Peyer's patch (tissue), 4 donors: ENCODE measurements around the gene TBC1D2. TPM values are rescaled to one million over a fixed set of nuclear protein-coding genes. Genes with fewer than 3 reads are reported as not detected.
A peak's percentile ranks its signal among the peaks of the same experiment; 100 is the strongest.

ENCODE experiments used
- DNase-seq, 3 donors: peaks; one replicate each; pipeline ENCODE4 v3.0.0-alpha.2; 2017 to 2019
- H3K27ac ChIP-seq, 4 donors: fragments of 200-600 bp; sonication (generic); one replicate each; pipeline ENCODE4 v1.5.1; 2016 to 2019
- H3K27me3 ChIP-seq, 2 donors: fragments of 200-600 bp; sonication (generic); one replicate each; pipeline ENCODE4 v1.5.1; 2019
- H3K36me3 ChIP-seq, 3 donors: fragments of 200-600 bp; sonication (generic); one replicate each; pipeline ENCODE4 v1.5.1; 2016 to 2019
- H3K4me1 ChIP-seq, 4 donors: fragments of 200-600 bp; sonication (generic); one replicate each; pipeline ENCODE4 v1.5.1; 2016 to 2019
- H3K4me3 ChIP-seq, 4 donors: fragments of 200-600 bp; sonication (generic); 1 replicate in 3 of 4; 2 replicates in 1 of 4; pipeline ENCODE4 v1.5.1; 2016 to 2019; ENCODE audit warnings: mild to moderate bottlenecking in 1 of 4
- H3K9me3 ChIP-seq, 4 donors: fragments of 200-600 bp; sonication (generic); one replicate each; pipeline ENCODE4 v1.5.1; 2016 to 2019; ENCODE audit warnings: mild to moderate bottlenecking in 1 of 4
- POLR2A ChIP-seq, 2 donors: fragments of 450-650 bp; IDR thresholded peaks; one replicate each; pipeline ENCODE4 v1.5.1; 2017; ENCODE audit warnings: antibody characterized with exemption in 2 of 2, mild to moderate bottlenecking in 2 of 2, moderate library complexity in 2 of 2
- total RNA-seq, 4 donors: library from RNA; depleted of rRNA; stranded (reverse); fragments of >200 nt; gene quantifications; one replicate each; pipeline ENCODE4 v1.1.0, GENCODE V29; 2016
- TF ChIP-seq, protein P1 (sequence below), 6 experiments: fragments of 450-650 bp in 4 of 6; fragments of 200-600 bp in 2 of 6; sonication (generic) in 1 of 6; IDR thresholded peaks; one replicate each; pipeline ENCODE4 v1.5.1; 2017 to 2019; ENCODE audit warnings: antibody characterized with exemption in 6 of 6, mild to moderate bottlenecking in 3 of 6, moderate library complexity in 1 of 6

The TBC1D2 gene
- total RNA-seq, 4 donors from 2014 or later = 28.1 to 68.8 (median 48.4) TPM

DNA sequence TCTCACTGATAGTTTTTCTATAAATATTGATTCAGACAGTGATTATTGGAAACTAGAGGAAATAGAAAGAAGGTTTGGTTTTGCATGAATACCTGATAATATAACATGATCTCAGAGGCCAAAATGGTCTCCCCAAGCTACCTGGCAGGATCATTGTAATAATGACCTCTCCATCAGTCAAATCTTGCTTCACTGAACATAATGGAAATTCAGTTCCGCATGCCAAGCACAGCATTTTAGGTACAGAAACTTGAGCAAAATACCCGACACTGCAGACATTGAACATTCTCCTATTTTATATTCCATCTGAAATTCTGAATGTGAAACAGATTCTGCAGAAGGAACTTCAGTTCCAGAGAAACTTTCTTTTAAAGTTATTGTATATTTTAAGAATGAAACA is 9.1 kb upstream of the TBC1D2 start:
- H3K36me3 ChIP-seq = no peaks in the 10 kb centered on the region
- DNase-seq = no peak
- no peak overlapping the region for H3K27ac ChIP-seq
- H3K4me1 ChIP-seq = no peaks in the 10 kb centered on the region
- H3K4me3 ChIP-seq = no peak overlapping the region
- no peaks in the 10 kb centered on the region for H3K9me3 ChIP-seq
- TF ChIP-seq, protein P1, sequence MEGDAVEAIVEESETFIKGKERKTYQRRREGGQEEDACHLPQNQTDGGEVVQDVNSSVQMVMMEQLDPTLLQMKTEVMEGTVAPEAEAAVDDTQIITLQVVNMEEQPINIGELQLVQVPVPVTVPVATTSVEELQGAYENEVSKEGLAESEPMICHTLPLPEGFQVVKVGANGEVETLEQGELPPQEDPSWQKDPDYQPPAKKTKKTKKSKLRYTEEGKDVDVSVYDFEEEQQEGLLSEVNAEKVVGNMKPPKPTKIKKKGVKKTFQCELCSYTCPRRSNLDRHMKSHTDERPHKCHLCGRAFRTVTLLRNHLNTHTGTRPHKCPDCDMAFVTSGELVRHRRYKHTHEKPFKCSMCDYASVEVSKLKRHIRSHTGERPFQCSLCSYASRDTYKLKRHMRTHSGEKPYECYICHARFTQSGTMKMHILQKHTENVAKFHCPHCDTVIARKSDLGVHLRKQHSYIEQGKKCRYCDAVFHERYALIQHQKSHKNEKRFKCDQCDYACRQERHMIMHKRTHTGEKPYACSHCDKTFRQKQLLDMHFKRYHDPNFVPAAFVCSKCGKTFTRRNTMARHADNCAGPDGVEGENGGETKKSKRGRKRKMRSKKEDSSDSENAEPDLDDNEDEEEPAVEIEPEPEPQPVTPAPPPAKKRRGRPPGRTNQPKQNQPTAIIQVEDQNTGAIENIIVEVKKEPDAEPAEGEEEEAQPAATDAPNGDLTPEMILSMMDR (IDR thresholded peaks at IDR 0.05) = no peak
- TF ChIP-seq POLR2A (IDR thresholded peaks at IDR 0.05) = no peak
- no peaks in the 10 kb centered on the region for H3K27me3 ChIP-seq

DNA sequence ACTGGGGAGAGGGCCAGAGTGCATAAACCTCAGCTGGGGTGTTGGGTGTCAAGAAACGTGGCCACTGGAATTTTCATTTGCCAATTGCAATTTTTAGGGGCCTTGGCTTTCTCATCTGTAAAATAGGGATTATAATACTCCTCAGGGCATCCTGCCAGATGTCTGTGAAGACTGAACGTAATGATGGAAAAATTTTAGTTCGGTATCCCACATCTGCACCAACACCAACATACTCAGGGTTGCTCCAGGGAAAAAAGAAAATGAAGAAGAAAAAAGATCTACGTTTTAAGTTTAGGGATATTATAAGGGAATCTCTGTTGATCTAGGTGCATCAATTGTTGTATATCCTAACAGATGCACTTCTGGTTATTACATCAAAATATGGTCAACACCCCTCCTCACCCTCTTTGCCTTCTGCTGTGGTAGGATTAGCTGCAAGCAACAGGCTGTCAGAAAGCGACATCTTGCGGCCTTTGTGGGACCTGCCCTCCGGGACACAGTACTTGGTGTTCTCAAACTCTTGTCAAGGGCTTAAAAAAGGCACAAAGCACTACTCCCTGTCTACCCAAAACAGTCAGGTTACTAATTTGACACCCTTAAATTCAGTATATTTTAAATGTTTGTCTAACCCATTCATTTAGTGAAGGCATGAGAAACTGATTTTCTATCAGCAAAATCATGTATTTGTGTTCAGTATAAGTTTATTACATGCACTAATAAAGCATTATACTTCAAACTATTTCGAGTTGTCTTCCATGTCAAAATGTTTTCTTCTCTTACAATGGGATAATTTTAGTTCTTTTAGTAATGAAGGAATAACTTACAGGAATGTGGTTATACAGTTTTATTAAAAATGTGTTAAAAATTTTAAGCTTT is 8.3 kb upstream of the TBC1D2 start:
- Histone ChIP-seq H3K36me3 (no peaks in the 10 kb centered on the region), H3K4me3 (no peak overlapping the region), H3K27me3 (no peaks in the 10 kb centered on the region), H3K4me1 (no peaks in the 10 kb centered on the region), H3K9me3 (no peaks in the 10 kb centered on the region), H3K27ac (no peak overlapping the region)
- DNase-seq = peak; percentile 70 to 94 (median 84)
- no peak for TF ChIP-seq POLR2A (IDR thresholded peaks at IDR 0.05)
- TF ChIP-seq, protein P1 (IDR thresholded peaks at IDR 0.05) = peak; percentile 59 to 93 (median 90)

DNA sequence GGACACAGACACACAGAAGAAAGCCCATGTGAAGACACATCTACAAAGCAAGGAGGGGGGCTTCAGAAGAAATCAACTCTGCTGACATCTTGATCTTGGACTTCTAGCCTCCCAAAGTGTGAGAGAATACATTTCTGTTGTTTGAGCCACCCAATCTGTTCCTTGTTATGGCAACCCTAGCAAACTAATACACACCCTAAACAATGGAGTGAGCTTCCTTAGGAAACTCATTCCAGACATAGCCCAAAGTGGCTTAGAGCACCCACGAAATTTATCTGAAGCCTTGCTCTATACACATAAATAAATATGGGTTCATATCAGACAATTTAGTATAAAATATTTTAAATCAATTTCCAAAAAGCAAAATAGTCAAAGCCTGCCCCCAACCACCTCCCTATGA is 7.6 kb upstream of the TBC1D2 start:
- no peak overlapping the region for H3K27ac ChIP-seq
- H3K27me3 ChIP-seq = no peaks in the 10 kb centered on the region
- TF ChIP-seq POLR2A (IDR thresholded peaks at IDR 0.05) = no peak
- TF ChIP-seq, protein P1 (IDR thresholded peaks at IDR 0.05) = no peak
- DNase-seq = no peak
- no peak overlapping the region for H3K4me3 ChIP-seq
- H3K4me1 ChIP-seq = no peaks in the 10 kb centered on the region
- H3K9me3 ChIP-seq = no peaks in the 10 kb centered on the region
- no peaks in the 10 kb centered on the region for H3K36me3 ChIP-seq

DNA sequence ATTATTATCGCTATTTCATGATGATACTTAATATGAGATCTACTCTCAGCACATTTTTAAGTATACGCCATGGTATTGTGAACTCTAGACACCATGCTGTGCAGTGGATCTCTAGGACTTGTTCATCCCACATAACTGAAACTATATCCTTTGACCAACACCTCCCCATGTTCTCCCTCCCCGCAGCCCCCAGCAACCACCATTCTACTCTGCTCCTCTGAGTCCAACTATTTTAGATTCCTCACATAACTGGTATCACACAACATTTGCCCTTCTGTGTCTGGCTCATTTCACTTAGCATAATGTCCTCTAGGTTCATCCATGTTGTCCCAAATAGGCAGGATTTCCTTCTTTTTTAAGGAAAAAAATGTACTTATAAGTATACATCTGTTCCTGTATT is 6.6 kb upstream of the TBC1D2 start:
- Histone ChIP-seq H3K9me3 (no peaks in the 10 kb centered on the region), H3K36me3 (no peaks in the 10 kb centered on the region), H3K4me1 (peaks cover 0 to 1% (median 0%) of the 10 kb centered on the region in 4 donors), H3K27ac (no peak overlapping the region), H3K4me3 (no peak overlapping the region), H3K27me3 (no peaks in the 10 kb centered on the region)
- TF ChIP-seq, protein P1 (IDR thresholded peaks at IDR 0.05) = no peak
- no peak for TF ChIP-seq POLR2A (IDR thresholded peaks at IDR 0.05)
- no peak for DNase-seq

DNA sequence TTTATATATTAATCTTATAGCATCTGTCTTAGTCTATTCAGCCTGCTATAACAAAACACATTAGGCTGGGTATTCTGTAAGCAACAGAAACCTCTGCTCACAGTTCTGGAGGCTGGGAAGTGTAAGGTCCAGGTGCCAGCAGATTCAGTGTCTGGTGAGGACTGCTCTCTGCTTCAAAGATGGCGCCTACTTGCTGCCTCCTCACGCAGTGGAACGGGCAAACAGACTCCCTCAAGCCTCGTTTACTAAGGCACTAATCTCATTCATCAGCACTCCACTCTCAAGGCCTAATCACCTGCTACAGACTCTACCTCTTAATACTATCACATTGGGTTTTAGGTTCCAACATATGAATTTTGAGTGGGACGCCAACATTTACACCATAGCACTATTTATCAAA is 5.2 kb upstream of the TBC1D2 start:
- H3K27me3 ChIP-seq = no peaks in the 10 kb centered on the region
- peaks cover 0 to 5% (median 0%) of the 10 kb centered on the region in 4 donors for H3K4me1 ChIP-seq
- H3K4me3 ChIP-seq = no peak overlapping the region
- H3K27ac ChIP-seq = no peak overlapping the region
- DNase-seq = no peak
- TF ChIP-seq, protein P1 (IDR thresholded peaks at IDR 0.05) = no peak
- TF ChIP-seq POLR2A (IDR thresholded peaks at IDR 0.05) = no peak
- no peaks in the 10 kb centered on the region for H3K9me3 ChIP-seq
- no peaks in the 10 kb centered on the region for H3K36me3 ChIP-seq
